OCI-LY7 (cell line): ENCODE results near the gene FAM89B.

Experiments used
- CTCF ChIP-seq: fragments of 200-600 bp; sonication (generic); conservative IDR thresholded peaks from 2 replicates; pipeline ENCODE4 v1.5.1; 2014; ENCODE audit warnings: mild to moderate bottlenecking, antibody characterized with exemption, low read length, moderate library complexity, mixed read lengths
- EZH2phosphoT487 ChIP-seq: fragments of 200-600 bp; sonication (generic); IDR thresholded peaks from 2 replicates; pipeline ENCODE4 v1.6.1; 2018; ENCODE audit warnings: low read depth, borderline replicate concordance, mild to moderate bottlenecking, mixed run types, antibody characterized with exemption, low read length, moderate library complexity, mixed read lengths

GRCh38 chr11:65581928-65582327 lies 9.6 kb downstream of the FAM89B start:
- TF ChIP-seq CTCF, result no peak
- no peak for TF ChIP-seq EZH2phosphoT487
